ENCODE data around the gene ACAD8.
"Not testable (repeated sequence)": the region's sequence is repeated elsewhere in the genome, so short reads cannot be mapped to it uniquely, and the experiment has no call there.

The ACAD8 gene

GRCh38 chr11:134270250-134270714 is 16.9 kb downstream of the ACAD8 start:
- no peak for DNase-seq

GRCh38 chr11:134271978-134272377 is 18.6 kb downstream of the ACAD8 start:
- no peak for DNase-seq

GRCh38 chr11:134272381-134273316 is 19.3 kb downstream of the ACAD8 start:
- DNase-seq: no peak

GRCh38 chr11:134273317-134273712 is 19.9 kb downstream of the ACAD8 start:
- no peak for DNase-seq

GRCh38 chr11:134275188-134275533 is 21.8 kb downstream of the ACAD8 start:
- DNase-seq: no peak

GRCh38 chr11:134275534-134276395 is 22.4 kb downstream of the ACAD8 start, which contains the start of gene GLB1L3:
TSS of gene GLB1L3 (plus strand) at chr11:134276379. CDS start at chr11:134276741, 362 bp downstream.
- peak; percentile 49 for DNase-seq

GRCh38 chr11:134276396-134277182 is 23.2 kb downstream of the ACAD8 start:
- no peak for DNase-seq

- no peak for DNase-seq
Observed at GRCh38 chr11:134277183-134278001, 24.0 kb downstream of the ACAD8 start.

GRCh38 chr11:134278356-134278755 is 25.0 kb downstream of the ACAD8 start:
- DNase-seq: no peak

GRCh38 chr11:134281635-134282034 is 28.3 kb downstream of the ACAD8 start:
- DNase-seq: not testable (repeated sequence)

- no peak for DNase-seq
Observed at GRCh38 chr11:134282121-134283045, 29.0 kb downstream of the ACAD8 start.

- no peak for DNase-seq
Observed at GRCh38 chr11:134283461-134284230, 30.3 kb downstream of the ACAD8 start.

- DNase-seq: not testable (repeated sequence)
Observed at GRCh38 chr11:134284349-134284748, 31.0 kb downstream of the ACAD8 start.

- DNase-seq: no peak
Observed at GRCh38 chr11:134287561-134287960, 34.2 kb downstream of the ACAD8 start.

GRCh38 chr11:134288486-134288885 is 35.1 kb downstream of the ACAD8 start:
- no peak for DNase-seq

- no peak for DNase-seq
Observed at GRCh38 chr11:134289167-134289566, 35.8 kb downstream of the ACAD8 start.

- DNase-seq: no peak
Observed at GRCh38 chr11:134289789-134290188, 36.4 kb downstream of the ACAD8 start.

GRCh38 chr11:134290646-134291045 is 37.3 kb downstream of the ACAD8 start:
- no peak for DNase-seq

- no peak for DNase-seq
Observed at GRCh38 chr11:134291196-134291595, 37.8 kb downstream of the ACAD8 start.

GRCh38 chr11:134292661-134293060 is 39.3 kb downstream of the ACAD8 start:
- no peak for DNase-seq

All from NCI-H2171 (cell line).